Measurements from ENCODE around the gene PRR5L.

Gene PRR5L

DNA sequence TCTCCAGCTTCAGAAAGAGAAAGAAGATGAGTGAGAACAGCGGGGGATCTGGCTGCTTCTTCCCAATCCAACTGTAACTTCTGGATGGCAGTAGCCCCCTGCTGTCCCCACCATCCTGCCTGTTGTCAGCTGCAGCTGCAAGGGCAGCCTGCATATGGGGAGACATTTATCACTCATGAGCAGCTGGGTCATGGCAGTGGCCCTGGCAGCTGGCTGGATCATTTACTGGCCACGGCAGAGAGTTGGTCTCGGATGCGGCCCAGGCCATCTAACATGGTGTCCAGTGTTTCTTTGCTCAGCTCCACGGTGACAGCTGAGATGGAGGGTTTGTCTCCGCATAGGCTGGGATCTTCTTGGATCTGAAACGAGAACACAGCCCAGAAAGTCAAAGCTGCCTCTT lies 21.7 kb upstream of the PRR5L start:
- TF ChIP-seq, protein P1, sequence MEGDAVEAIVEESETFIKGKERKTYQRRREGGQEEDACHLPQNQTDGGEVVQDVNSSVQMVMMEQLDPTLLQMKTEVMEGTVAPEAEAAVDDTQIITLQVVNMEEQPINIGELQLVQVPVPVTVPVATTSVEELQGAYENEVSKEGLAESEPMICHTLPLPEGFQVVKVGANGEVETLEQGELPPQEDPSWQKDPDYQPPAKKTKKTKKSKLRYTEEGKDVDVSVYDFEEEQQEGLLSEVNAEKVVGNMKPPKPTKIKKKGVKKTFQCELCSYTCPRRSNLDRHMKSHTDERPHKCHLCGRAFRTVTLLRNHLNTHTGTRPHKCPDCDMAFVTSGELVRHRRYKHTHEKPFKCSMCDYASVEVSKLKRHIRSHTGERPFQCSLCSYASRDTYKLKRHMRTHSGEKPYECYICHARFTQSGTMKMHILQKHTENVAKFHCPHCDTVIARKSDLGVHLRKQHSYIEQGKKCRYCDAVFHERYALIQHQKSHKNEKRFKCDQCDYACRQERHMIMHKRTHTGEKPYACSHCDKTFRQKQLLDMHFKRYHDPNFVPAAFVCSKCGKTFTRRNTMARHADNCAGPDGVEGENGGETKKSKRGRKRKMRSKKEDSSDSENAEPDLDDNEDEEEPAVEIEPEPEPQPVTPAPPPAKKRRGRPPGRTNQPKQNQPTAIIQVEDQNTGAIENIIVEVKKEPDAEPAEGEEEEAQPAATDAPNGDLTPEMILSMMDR (IDR thresholded peaks at IDR 0.05; ENCODE audit: low read depth, low read length), result no peak
- no peak overlapping the region for H3K4me3 ChIP-seq (replicated peaks in 1 of 2; ENCODE audit: low read depth in 2 of 2, low read length in 2 of 2)
- DNase-seq (ENCODE audit: low read depth in 2 of 2), result no peak

DNA sequence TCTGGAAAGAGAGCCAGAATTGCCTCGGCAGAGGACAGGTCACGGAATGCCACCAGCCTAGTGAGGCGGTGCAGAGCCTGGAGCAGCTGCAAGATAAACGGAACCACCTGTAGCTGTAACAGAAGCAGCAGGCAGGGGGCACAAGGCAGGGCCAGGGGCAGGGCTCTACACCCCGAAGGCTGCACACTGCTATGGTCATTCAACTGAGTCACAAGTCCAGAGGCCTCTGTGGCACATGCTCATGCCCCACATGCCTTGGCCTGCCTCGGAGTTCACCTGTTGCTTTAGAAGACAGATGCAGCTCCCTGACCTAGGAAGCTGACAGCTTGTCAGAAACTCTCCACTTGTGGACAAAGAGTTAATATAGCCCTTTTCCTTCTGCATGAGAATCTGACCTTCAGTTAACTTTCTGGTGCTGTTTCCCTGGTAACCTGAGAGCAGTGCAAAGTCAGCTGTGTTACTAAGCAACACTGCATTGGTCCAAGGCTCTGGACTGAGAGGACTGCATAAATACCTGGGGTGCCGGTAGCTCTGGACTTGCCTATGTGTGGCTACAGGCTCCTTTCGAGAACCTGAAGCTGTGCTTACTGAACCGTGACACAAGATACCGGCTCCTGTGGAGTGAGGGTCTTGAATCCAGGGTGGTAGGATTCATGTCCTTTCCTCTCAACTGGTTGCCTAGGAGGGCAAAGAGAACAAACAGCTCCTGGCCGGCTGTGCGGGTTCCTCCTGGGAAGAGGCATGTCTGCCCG lies 17.4 kb upstream of the PRR5L start:
- TF ChIP-seq, protein P1 (IDR thresholded peaks at IDR 0.05; ENCODE audit: low read depth, low read length), result no peak
- DNase-seq (ENCODE audit: low read depth in 2 of 2), result no peak
- H3K4me3 ChIP-seq (replicated peaks in 1 of 2; ENCODE audit: low read depth in 2 of 2, low read length in 2 of 2), result no peak overlapping the region

DNA sequence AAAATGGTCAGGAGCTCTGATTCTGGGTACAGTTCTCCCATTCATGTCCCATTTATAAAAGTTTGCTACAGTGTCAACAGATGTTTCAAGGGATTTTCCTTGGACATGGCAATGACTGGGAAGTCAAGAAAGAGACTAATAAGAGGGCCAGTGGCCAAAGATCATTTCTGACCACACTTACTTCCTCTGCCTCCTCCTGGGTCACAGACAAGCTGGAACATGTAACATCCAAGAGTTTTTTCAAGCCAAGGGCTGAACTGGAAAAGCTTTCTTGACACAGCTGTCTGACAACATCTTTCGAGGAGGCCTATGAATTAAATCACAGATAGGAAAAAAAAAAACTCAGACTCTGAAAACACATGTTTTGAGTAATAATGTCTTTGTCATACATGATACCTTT lies 15.6 kb upstream of the PRR5L start:
- H3K4me3 ChIP-seq (replicated peaks in 1 of 2; ENCODE audit: low read depth in 2 of 2, low read length in 2 of 2), result no peak overlapping the region
- TF ChIP-seq, protein P1 (IDR thresholded peaks at IDR 0.05; ENCODE audit: low read depth, low read length), result no peak
- peak; percentile 17 to 21 for DNase-seq (ENCODE audit: low read depth in 2 of 2)

DNA sequence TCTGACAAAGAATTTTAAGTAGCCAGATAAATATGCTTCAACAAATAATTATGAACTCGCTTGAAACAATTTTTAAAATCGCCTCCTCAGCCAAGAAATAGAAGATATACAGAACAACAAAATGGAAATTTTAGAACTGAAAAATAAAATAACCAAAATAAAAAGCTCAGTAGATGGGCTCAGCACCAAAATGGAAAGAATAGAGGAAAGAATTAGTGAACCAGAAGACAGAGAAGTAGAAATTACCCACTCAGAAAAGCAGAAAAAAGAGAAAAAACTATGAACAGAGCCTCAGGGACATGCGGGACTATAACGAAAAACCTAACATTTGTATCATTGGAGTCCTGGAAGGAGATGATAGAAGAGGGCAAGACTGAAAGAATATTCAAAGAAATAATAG lies 14.2 kb upstream of the PRR5L start:
- DNase-seq (ENCODE audit: low read depth in 2 of 2), result no peak
- no peak overlapping the region for H3K4me3 ChIP-seq (replicated peaks in 1 of 2; ENCODE audit: low read depth in 2 of 2, low read length in 2 of 2)
- TF ChIP-seq, protein P1 (IDR thresholded peaks at IDR 0.05; ENCODE audit: low read depth, low read length), result no peak

DNA sequence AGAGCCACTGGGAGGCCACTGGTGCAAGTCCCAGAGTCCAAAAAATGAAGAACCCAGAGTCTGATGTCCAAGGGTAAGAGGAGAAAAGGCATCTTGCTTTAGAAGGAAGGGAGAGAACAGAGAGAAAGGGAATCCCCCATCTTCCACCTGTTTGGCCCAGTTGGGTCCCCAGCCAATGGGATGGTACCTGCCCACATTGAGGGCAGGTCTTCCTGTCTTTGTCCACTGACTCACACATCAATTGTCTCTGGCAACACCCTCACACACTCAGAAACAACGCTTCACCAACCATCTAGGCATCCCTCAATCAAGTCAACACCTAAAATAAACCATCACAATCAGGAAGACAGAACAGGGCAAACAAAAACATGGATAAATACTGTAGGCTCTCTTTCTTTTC lies 13.2 kb upstream of the PRR5L start:
- TF ChIP-seq, protein P1 (IDR thresholded peaks at IDR 0.05; ENCODE audit: low read depth, low read length), result no peak
- no peak for DNase-seq (ENCODE audit: low read depth in 2 of 2)
- H3K4me3 ChIP-seq (replicated peaks in 1 of 2; ENCODE audit: low read depth in 2 of 2, low read length in 2 of 2), result no peak overlapping the region

DNA sequence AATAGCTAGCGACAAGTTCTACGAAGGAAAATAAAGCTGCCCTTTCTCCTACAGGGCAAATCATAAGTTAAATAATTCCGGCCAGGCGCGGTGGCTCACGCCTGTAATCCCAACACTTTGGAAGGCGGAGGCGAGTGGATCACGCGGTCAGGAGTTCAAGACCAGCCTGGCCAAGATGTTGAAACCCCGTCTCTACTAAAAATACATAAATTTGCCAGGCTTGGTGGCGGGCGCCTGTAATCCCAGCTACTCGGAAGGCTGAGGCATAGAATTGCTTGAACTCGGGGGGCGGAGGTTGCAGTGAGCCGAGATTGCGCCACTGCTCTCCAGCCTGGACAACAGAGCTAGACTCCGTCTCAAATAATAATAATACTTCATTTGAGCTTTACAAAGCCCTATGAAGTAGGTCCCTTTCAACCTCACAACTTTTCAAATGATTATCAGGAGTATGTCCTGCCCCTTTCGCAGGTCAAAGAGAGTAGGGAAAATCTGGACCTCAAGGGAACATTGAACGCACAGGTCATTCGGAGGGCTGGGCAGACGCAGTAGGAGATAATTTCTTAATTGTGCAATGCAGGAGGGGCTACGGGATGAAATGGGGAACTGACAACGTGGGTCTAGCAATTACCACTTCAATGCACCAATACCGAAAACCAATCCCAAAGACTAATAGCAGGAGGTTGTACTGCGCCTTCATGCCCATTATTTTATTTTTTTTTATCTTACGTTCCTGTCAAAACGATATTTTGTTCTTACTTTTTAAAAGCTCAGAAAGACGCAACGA lies 7.5 kb upstream of the PRR5L start:
- peak in 1 of 2 donors; percentile 22 for DNase-seq (ENCODE audit: low read depth in 2 of 2)
- H3K4me3 ChIP-seq (replicated peaks in 1 of 2; ENCODE audit: low read depth in 2 of 2, low read length in 2 of 2), result peak overlapping the region; percentile 72 to 74
- TF ChIP-seq, protein P1 (IDR thresholded peaks at IDR 0.05; ENCODE audit: low read depth, low read length), result no peak

Measured in cardiac fibroblast (primary cell).